NOMO-1 treated with dmso at 0.1 percent for 144 hours (cell line): ENCODE results near the gene TTC21A.
A peak's percentile ranks its signal among the peaks of the same experiment; 100 is the strongest.
"Not testable (repeated sequence)": the region's sequence is repeated elsewhere in the genome, so short reads cannot be mapped to it uniquely, and the experiment has no call there.

Experiments
- DNase-seq: peaks from one replicate; lab custom pipeline; 2025; ENCODE audit not compliant: unreplicated experiment; lab: John Stamatoyannopoulos, UW

Gene TTC21A

GRCh38 chr3:39149498-39150147, 42.1 kb downstream of the TTC21A start:
- DNase-seq: no peak

- no peak for DNase-seq
These were observed 42.8 kb downstream of the TTC21A start for GRCh38 chr3:39150148-39150802.

- DNase-seq: no peak
These were observed 43.5 kb downstream of the TTC21A start for GRCh38 chr3:39150803-39151631.

GRCh38 chr3:39153977-39154279, 46.4 kb downstream of the TTC21A start:
- no peak for DNase-seq

GRCh38 chr3:39154280-39155021, 47.0 kb downstream of the TTC21A start:
- no peak for DNase-seq

DNA sequence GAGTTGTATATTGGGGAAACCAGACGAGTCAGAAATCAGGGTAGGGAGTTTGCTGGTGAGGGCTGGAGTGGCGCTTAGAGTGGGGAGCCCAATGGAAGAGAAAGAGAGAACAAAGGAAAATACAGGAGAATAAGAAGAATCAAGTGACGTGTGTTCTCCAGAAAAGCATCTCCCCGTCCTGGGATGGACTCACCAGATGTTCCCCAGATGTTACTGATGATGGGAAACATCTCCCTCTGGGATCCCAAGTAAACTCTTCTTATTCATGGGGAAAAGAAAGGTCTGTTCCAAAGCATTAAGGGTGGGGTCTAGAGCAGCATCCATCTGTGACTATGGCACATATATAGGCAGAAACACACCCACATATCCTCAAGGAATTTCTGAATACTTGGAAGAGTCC, 48.9 kb downstream of the TTC21A start:
- DNase-seq: no peak

- DNase-seq: no peak
These were observed 49.9 kb downstream of the TTC21A start for GRCh38 chr3:39157359-39157758.

DNA sequence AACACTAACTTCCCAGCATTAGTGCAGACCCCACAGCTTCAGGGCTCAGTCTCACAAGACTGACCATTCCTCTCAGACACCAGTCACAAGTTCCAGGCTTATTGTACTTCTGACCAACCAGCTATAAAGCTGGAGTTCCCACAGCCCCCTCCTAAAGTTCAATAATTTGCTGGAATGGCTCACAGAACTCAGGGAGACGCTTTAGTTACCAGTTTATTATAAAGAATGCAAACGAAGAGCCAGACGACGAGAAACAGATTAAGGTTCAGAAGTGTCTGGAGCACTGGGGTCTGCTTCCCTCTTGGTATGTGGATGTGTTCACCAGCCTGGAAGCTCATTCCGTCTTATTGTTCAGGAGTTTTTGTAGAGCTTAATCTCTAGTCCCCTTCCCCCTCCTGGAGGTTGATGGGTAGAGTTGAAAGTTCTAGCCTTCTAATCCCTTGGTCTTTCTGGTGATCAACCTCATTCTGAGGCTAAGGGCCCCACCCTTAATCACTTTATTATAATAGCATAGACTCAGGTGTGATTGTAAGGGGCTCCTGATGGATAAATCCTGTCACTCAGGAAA, 50.8 kb downstream of the TTC21A start:
- DNase-seq: no peak

GRCh38 chr3:39164414-39164813, 56.9 kb downstream of the TTC21A start:
- DNase-seq: no peak

DNA sequence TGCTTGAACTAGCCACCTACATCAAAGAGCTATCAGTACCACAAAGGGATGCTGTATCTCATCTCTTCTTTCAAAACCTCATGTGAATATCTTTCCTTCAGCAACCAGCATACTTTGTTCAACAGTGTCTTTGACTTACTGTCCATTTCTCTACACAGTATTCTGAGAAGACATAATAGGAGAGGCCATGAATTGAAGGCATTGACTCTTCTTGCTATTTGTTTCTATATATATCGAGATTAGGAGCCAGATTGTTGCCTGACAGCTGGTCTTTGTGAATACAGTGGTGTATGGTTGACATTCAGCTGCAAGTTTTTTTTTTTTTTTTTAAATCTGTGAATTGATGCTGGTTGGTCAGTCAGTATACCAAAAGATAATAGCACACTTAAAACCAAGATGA, 58.0 kb downstream of the TTC21A start:
- DNase-seq: no peak

DNA sequence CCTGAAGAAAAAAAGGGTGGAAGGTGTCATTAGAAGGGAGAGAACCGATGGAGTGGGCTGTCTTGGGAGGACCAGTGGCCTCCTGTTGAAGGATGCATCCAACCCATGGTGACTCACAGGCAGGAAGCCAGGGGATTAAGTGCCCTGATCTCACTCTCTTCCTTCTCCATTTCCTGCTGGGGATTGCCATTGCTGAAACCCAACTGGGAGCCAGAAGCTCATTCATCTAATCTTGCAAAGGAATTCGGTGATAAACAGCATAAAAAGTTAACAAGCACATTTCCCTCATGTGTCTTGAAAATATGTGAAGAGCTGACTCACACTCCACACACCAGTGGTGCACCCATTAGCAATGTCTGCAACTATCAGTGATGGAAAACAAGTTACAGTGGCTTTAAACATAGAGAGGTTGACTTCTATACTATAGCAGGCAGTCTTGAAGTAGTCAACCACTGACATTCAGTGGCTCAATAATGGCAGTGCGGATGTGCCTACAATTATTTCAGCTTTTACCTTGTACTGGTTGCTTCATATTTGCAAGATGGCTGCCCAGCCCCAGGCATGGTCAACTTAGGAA, 58.7 kb downstream of the TTC21A start:
- DNase-seq: no peak

DNA sequence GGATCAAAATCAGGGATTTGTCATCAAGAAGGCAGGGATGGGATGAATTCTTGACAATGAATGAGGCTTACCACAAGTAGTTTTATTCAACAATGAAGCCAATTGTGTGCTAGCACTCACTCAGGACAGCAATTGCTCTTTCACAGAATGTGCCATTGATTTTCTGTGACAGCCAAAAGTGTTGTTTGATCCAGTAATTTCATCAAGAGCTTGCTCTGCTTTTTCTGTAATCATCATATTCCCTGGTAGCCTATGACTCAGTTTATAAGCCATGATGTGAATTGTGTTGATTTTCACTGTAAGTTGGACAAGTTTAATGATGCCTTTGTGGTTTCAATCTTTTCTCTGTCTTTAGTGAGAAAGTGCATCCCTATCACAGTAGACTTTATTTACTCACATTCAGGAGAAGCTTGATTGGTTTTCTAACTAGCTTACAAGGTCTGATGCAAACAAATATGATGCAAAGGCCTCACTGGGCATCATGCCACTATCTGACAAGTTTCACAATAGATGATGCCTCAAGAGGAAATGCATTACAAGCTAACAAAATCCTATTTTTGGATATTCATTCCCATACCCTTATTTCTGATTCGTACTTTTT, 59.6 kb downstream of the TTC21A start:
- peak; percentile 36 for DNase-seq

GRCh38 chr3:39168156-39168780, 60.8 kb downstream of the TTC21A start:
- DNase-seq: no peak

GRCh38 chr3:39169712-39170111, 62.2 kb downstream of the TTC21A start:
- no peak for DNase-seq

- no peak for DNase-seq
These were observed 63.0 kb downstream of the TTC21A start for GRCh38 chr3:39170461-39170860.

- not testable (repeated sequence) for DNase-seq
These were observed 63.4 kb downstream of the TTC21A start for GRCh38 chr3:39170877-39171276.

DNA sequence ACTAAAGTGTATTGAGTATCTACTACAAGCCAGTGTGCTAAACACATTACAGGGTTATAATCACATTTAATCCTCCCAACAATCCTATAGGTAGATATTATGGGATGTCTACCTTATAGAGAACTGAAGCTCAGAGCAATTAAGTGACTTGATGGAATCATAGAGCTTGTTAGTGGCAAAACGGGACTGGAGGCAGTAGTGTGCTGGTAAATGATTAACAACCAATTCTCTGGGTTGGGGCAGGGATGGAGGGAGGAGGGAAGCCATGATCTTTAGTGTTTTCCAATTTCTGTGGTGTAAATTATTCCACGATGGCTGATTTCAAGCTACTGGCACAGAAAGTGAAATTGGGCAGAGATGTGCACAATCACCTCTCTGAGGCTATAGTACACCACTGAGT, 64.4 kb downstream of the TTC21A start:
- no peak for DNase-seq

- DNase-seq: no peak
These were observed 66.0 kb downstream of the TTC21A start for GRCh38 chr3:39173318-39174125.

GRCh38 chr3:39176025-39176714, 68.7 kb downstream of the TTC21A start:
- DNase-seq: no peak
